ENCODE results near the gene PSORS1C2. TPM values are rescaled to one million over a fixed set of nuclear protein-coding genes. Genes with fewer than 3 reads are reported as not detected.

The PSORS1C2 gene
- total RNA-seq, 1 experiment from 2014 or later: not detected

DNA sequence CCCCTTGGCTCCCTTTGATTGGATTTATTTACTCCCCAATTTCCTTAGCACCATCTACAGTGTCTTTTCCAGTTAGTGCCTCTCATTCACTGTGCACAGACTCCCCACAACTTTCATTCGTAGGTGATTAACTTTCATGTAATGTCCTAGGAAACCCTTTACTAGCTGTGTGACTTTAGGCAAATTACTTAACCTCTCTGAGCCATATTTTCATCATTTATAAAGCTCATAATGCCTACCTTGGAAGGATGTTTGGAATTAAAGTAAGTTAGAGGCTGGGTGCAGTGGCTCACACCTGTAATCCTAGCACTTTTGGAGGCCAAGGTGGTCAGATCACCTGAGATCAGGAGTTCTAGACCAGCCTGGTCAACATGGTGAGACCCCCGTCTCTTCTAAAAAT, 46.6 kb downstream of the PSORS1C2 start:
- H3K27ac ChIP-seq (ENCODE audit: low read length): no peak overlapping the region
- no peaks in the 10 kb centered on the region for H3K9me2 ChIP-seq (replicated peaks; ENCODE audit: insufficient read depth, low read length)

DNA sequence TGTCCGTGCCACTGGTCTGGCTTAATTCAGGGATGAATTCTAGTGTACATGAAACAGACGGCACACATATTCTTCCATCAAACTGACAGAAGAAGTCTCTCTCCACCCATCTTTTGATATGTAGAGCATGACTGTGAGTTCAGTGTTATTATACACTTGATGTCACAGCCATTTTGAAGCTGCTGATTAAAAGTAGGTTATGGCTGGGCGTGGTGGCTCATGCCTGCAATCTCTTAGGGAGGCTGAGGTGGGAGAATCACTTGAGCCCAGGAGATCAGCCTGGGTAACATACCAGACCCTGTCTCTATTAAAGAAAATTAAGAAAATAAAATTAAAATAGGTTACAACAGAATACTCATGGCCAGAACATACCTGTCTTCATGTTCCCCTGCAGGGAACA, 47.2 kb downstream of the PSORS1C2 start:
- Histone ChIP-seq H4K20me1 (ENCODE audit: insufficient read depth, low read depth, low read length) (no peaks in the 10 kb centered on the region), H3K4me3 (ENCODE audit: low read length) (no peak overlapping the region), H3K9ac (ENCODE audit: low read length) (no peak overlapping the region), H3K27me3 (ENCODE audit: low read length) (no peaks in the 10 kb centered on the region), H3K79me2 (ENCODE audit: low read length) (no peaks in the 10 kb centered on the region), H3K4me1 (ENCODE audit: low read length) (no peaks in the 10 kb centered on the region), H2AFZ (ENCODE audit: low read length) (no peak overlapping the region), H3K9me3 (ENCODE audit: low read length) (no peaks in the 10 kb centered on the region), H3K36me3 (ENCODE audit: insufficient read depth, low read length) (no peaks in the 10 kb centered on the region), H3K9me2 (replicated peaks; ENCODE audit: insufficient read depth, low read length) (no peaks in the 10 kb centered on the region), H3K27ac (ENCODE audit: low read length) (no peak overlapping the region), H3K4me2 (ENCODE audit: low read depth, low read length, poor library complexity, severe bottlenecking) (no peak overlapping the region)
- DNase-seq: no peak

More for the DNA sequence above, 46.6 kb downstream of the PSORS1C2 start:
- H4K20me1 ChIP-seq (ENCODE audit: insufficient read depth, low read depth, low read length): no peaks in the 10 kb centered on the region
- H3K27me3 ChIP-seq (ENCODE audit: low read length): no peaks in the 10 kb centered on the region
- no peaks in the 10 kb centered on the region for H3K4me1 ChIP-seq (ENCODE audit: low read length)
- H3K36me3 ChIP-seq (ENCODE audit: insufficient read depth, low read length): no peaks in the 10 kb centered on the region
- no peak for DNase-seq
- H2AFZ ChIP-seq (ENCODE audit: low read length): no peak overlapping the region
- no peaks in the 10 kb centered on the region for H3K79me2 ChIP-seq (ENCODE audit: low read length)
- no peaks in the 10 kb centered on the region for H3K9me3 ChIP-seq (ENCODE audit: low read length)
- no peak overlapping the region for H3K4me3 ChIP-seq (ENCODE audit: low read length)
- H3K4me2 ChIP-seq (ENCODE audit: low read depth, low read length, poor library complexity, severe bottlenecking): no peak overlapping the region
- H3K9ac ChIP-seq (ENCODE audit: low read length): no peak overlapping the region

DNA sequence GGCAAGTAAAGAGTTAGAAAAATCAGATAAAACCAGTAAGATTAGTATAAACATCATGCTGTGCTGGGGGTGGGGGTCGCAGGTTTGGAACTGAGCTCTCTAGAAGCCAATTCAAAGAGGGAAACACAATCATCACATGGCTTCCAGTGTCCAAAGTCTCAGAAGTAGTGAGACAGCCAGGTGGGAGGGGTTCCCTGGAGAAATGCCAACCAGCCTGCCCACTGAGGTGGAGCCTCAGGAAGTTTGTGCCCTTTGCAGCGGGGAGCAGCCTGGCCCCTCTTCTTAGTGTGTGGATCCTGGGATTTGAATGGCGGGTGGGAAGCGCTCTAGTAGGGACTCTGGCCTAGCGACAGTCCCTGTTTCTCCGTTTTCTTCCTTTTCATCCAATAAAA, 47.9 kb downstream of the PSORS1C2 start:
- no peaks in the 10 kb centered on the region for H4K20me1 ChIP-seq (ENCODE audit: insufficient read depth, low read depth, low read length)
- no peaks in the 10 kb centered on the region for H3K36me3 ChIP-seq (ENCODE audit: insufficient read depth, low read length)
- H3K9me3 ChIP-seq (ENCODE audit: low read length): no peaks in the 10 kb centered on the region
- H3K9ac ChIP-seq (ENCODE audit: low read length): no peak overlapping the region
- no peaks in the 10 kb centered on the region for H3K27me3 ChIP-seq (ENCODE audit: low read length)
- H3K4me1 ChIP-seq (ENCODE audit: low read length): no peaks in the 10 kb centered on the region
- H3K9me2 ChIP-seq (replicated peaks; ENCODE audit: insufficient read depth, low read length): no peaks in the 10 kb centered on the region
- H3K4me3 ChIP-seq (ENCODE audit: low read length): no peak overlapping the region
- no peaks in the 10 kb centered on the region for H3K79me2 ChIP-seq (ENCODE audit: low read length)
- no peak for DNase-seq
- no peak overlapping the region for H3K27ac ChIP-seq (ENCODE audit: low read length)
- H3K4me2 ChIP-seq (ENCODE audit: low read depth, low read length, poor library complexity, severe bottlenecking): no peak overlapping the region
- no peak overlapping the region for H2AFZ ChIP-seq (ENCODE audit: low read length)

DNA sequence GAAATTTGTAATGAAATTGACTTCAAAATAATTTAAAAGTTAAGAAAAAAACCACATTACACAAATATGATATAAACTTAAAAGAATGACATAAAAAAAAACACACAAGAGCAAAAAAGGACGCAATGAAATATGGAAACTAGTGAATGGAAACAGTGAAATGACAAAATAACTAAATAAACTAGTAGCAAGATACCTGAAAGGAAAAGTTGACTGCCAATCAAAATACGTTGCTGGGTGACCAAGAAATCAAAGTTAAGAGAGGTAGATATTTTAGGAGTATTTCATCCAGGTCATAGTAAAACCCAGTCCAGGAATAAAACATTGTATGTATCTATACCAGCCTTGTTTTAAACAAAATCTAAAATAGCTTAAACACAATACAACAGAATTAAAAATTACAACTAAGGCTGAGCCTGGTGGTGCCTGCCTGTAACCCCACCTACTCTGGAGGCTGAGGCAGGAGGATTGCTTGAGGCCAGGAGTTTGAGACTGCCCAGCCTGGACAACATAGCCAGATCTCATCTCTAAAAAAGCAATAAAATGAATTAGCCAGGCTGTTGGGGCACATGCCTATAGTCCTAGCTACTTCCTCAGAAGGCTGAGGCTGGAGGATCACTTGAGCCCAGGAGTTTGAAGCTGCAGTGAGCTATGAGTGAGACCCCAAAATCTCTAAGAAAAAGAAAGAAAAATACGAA, 48.4 kb downstream of the PSORS1C2 start:
- no peak for DNase-seq
- no peak overlapping the region for H3K27ac ChIP-seq (ENCODE audit: low read length)
- H3K9me3 ChIP-seq (ENCODE audit: low read length): no peaks in the 10 kb centered on the region
- H3K4me1 ChIP-seq (ENCODE audit: low read length): no peaks in the 10 kb centered on the region
- no peak overlapping the region for H3K4me3 ChIP-seq (ENCODE audit: low read length)
- H2AFZ ChIP-seq (ENCODE audit: low read length): no peak overlapping the region
- H3K9ac ChIP-seq (ENCODE audit: low read length): no peak overlapping the region
- no peaks in the 10 kb centered on the region for H4K20me1 ChIP-seq (ENCODE audit: insufficient read depth, low read depth, low read length)
- H3K4me2 ChIP-seq (ENCODE audit: low read depth, low read length, poor library complexity, severe bottlenecking): no peak overlapping the region
- no peaks in the 10 kb centered on the region for H3K36me3 ChIP-seq (ENCODE audit: insufficient read depth, low read length)
- H3K27me3 ChIP-seq (ENCODE audit: low read length): no peaks in the 10 kb centered on the region
- H3K79me2 ChIP-seq (ENCODE audit: low read length): no peaks in the 10 kb centered on the region
- H3K9me2 ChIP-seq (replicated peaks; ENCODE audit: insufficient read depth, low read length): no peaks in the 10 kb centered on the region

Small RNAs within 50 kb of the gene (small RNA-seq; reads per million reads assigned to genes)
- gene POLR2LP1: not detected

Other genes with a start within 250 kb of the PSORS1C2 start
- 21.8 and 23.4 TPM in 2 replicates for gene GTF2H4, start 230.9 kb downstream of the PSORS1C2 start, total RNA-seq (2014; rRNA removed; shearing (Covaris generic); ENCODE audit: low replicate concordance)
- 42.3 and 50.2 TPM in 2 replicates for gene VARS2, start 224.8 kb downstream of the PSORS1C2 start, total RNA-seq (2014; rRNA removed; shearing (Covaris generic); ENCODE audit: low replicate concordance)
- not detected in 2 replicates for gene SFTA2, start 206.9 kb downstream of the PSORS1C2 start, total RNA-seq (2014; rRNA removed; shearing (Covaris generic); ENCODE audit: low replicate concordance)
- not detected in 2 replicates for gene MUCL3, start 198.1 kb downstream of the PSORS1C2 start, total RNA-seq (2014; rRNA removed; shearing (Covaris generic); ENCODE audit: low replicate concordance)
- not detected in 2 replicates for gene MUC21, start 155.3 kb downstream of the PSORS1C2 start, total RNA-seq (2014; rRNA removed; shearing (Covaris generic); ENCODE audit: low replicate concordance)
- not detected in 2 replicates for gene MUC22, start 128.6 kb downstream of the PSORS1C2 start, total RNA-seq (2014; rRNA removed; shearing (Covaris generic); ENCODE audit: low replicate concordance)
- gene C6orf15, start 26.5 kb downstream of the PSORS1C2 start, total RNA-seq (2014; rRNA removed; shearing (Covaris generic); ENCODE audit: low replicate concordance): not detected in 2 replicates
- not detected in 2 replicates for gene PSORS1C1, start 24.3 kb downstream of the PSORS1C2 start, total RNA-seq (2014; rRNA removed; shearing (Covaris generic); ENCODE audit: low replicate concordance)
- not detected in 2 replicates for gene CDSN, start 18.6 kb downstream of the PSORS1C2 start, total RNA-seq (2014; rRNA removed; shearing (Covaris generic); ENCODE audit: low replicate concordance)
- 21.3 and 23.1 TPM in 2 replicates for gene CCHCR1, start 18.7 kb upstream of the PSORS1C2 start, total RNA-seq (2014; rRNA removed; shearing (Covaris generic); ENCODE audit: low replicate concordance)
- gene TCF19, start 19.5 kb upstream of the PSORS1C2 start, total RNA-seq (2014; rRNA removed; shearing (Covaris generic); ENCODE audit: low replicate concordance): 13.9 and 20.4 TPM in 2 replicates
- gene POU5F1, start 31.6 kb upstream of the PSORS1C2 start, total RNA-seq (2014; rRNA removed; shearing (Covaris generic); ENCODE audit: low replicate concordance): not detected in 2 replicates
- gene HLA-C, start 133.0 kb upstream of the PSORS1C2 start, total RNA-seq (2014; rRNA removed; shearing (Covaris generic); ENCODE audit: low replicate concordance): 317 and 613 TPM in 2 replicates
- gene HLA-B, start 218.1 kb upstream of the PSORS1C2 start, total RNA-seq (2014; rRNA removed; shearing (Covaris generic); ENCODE audit: low replicate concordance): 1,556 and 2,615 TPM in 2 replicates

All from Karpas-422 (cell line).